Measurements from ENCODE around the gene NRCAM.

NRCAM gene

GRCh38 chr7:108144931-108145330, 311.3 kb downstream of the NRCAM start:
- ChIA-PET POLR2A (no interaction called here), CTCF (interaction anchor here (0.6 to 1.6 kb wide), 3 partner anchors 10 to 36 kb away, joined by 3 to 6 read pairs (median 4); no protein-coding TSS in a partner anchor)
- no peak for DNase-seq (ENCODE audit: extremely low spot score)
- no peak for TF ChIP-seq FOXA1 (IDR thresholded peaks at IDR 0.05)

GRCh38 chr7:108143658-108144420, 312.4 kb downstream of the NRCAM start:
- DNase-seq (ENCODE audit: extremely low spot score): no peak
- no peak for TF ChIP-seq LEF1 (IDR thresholded peaks at IDR 0.05; ENCODE audit: borderline replicate concordance)
- no peak for TF ChIP-seq FOXK2 (IDR thresholded peaks at IDR 0.05)
- CTCF ChIA-PET: no interaction called here
- POLR2A ChIA-PET: no interaction called here

GRCh38 chr7:108142675-108143259, 313.5 kb downstream of the NRCAM start:
- no peak for DNase-seq (ENCODE audit: extremely low spot score)
- POLR2A ChIA-PET: no interaction called here

GRCh38 chr7:108142180-108142579, 314.1 kb downstream of the NRCAM start:
- CTCF ChIA-PET: no interaction called here

More at GRCh38 chr7:108142675-108143259, 313.5 kb downstream of the NRCAM start:
- CTCF ChIA-PET: no interaction called here
- TF ChIP-seq LEF1 (IDR thresholded peaks at IDR 0.05; ENCODE audit: borderline replicate concordance) (no peak), SUZ12 (IDR thresholded peaks at IDR 0.05) (no peak), FOXM1 (IDR thresholded peaks at IDR 0.05; ENCODE audit: borderline replicate concordance) (no peak), SP1 (IDR thresholded peaks at IDR 0.05) (no peak), L3MBTL2 (conservative IDR thresholded peaks at IDR 0.05) (no peak)

GRCh38 chr7:108140671-108141070, 315.6 kb downstream of the NRCAM start:
- no peak for DNase-seq (ENCODE audit: extremely low spot score)
- TF ChIP-seq ZNF384 (IDR thresholded peaks at IDR 0.05): no peak
- no peak for TF ChIP-seq L3MBTL2 (conservative IDR thresholded peaks at IDR 0.05)
- no peak for TF ChIP-seq TARDBP (IDR thresholded peaks at IDR 0.05)
- no peak for TF ChIP-seq ARNT (IDR thresholded peaks at IDR 0.05)
- ChIA-PET POLR2A (no interaction called here), CTCF (no interaction called here)

More at GRCh38 chr7:108142180-108142579, 314.1 kb downstream of the NRCAM start:
- no peak for DNase-seq (ENCODE audit: extremely low spot score)
- TF ChIP-seq ELF4 (IDR thresholded peaks at IDR 0.05): no peak
- no peak for TF ChIP-seq HDGF (IDR thresholded peaks at IDR 0.05; ENCODE audit: borderline replicate concordance)
- TF ChIP-seq CTBP1 (IDR thresholded peaks at IDR 0.05; ENCODE audit: borderline replicate concordance): no peak
- no peak for TF ChIP-seq SP1 (IDR thresholded peaks at IDR 0.05)
- TF ChIP-seq PKNOX1 (IDR thresholded peaks at IDR 0.05): no peak
- POLR2A ChIA-PET: no interaction called here

- ChIA-PET CTCF (interaction anchor here (1.0 kb wide), 1 partner anchor 264 kb away, joined by 3 read pairs; no protein-coding TSS in a partner anchor), POLR2A (no interaction called here)
- no peak for DNase-seq (ENCODE audit: extremely low spot score)
- TF ChIP-seq NFRKB (IDR thresholded peaks at IDR 0.05): no peak
- TF ChIP-seq BHLHE40 (IDR thresholded peaks at IDR 0.05; ENCODE audit: borderline replicate concordance): no peak
- no peak for TF ChIP-seq SP1 (IDR thresholded peaks at IDR 0.05)
- TF ChIP-seq TARDBP (IDR thresholded peaks at IDR 0.05): no peak
- no peak for TF ChIP-seq CTBP1 (IDR thresholded peaks at IDR 0.05; ENCODE audit: borderline replicate concordance)
- TF ChIP-seq ZNF384 (IDR thresholded peaks at IDR 0.05): no peak
- no peak for TF ChIP-seq FOXA1 (IDR thresholded peaks at IDR 0.05)
- TF ChIP-seq ARNT (IDR thresholded peaks at IDR 0.05): no peak
- TF ChIP-seq FOXK2 (IDR thresholded peaks at IDR 0.05): no peak
- no peak for TF ChIP-seq HDGF (IDR thresholded peaks at IDR 0.05; ENCODE audit: borderline replicate concordance)
These were observed 317.3 kb downstream of the NRCAM start for GRCh38 chr7:108138911-108139310.

GRCh38 chr7:108137993-108138392, 318.2 kb downstream of the NRCAM start:
- TF ChIP-seq LEF1 (IDR thresholded peaks at IDR 0.05; ENCODE audit: borderline replicate concordance) (no peak), SP1 (IDR thresholded peaks at IDR 0.05) (no peak), FOXM1 (IDR thresholded peaks at IDR 0.05; ENCODE audit: borderline replicate concordance) (no peak), TARDBP (IDR thresholded peaks at IDR 0.05) (no peak), CTBP1 (IDR thresholded peaks at IDR 0.05; ENCODE audit: borderline replicate concordance) (no peak), BHLHE40 (IDR thresholded peaks at IDR 0.05; ENCODE audit: borderline replicate concordance) (no peak), NFRKB (IDR thresholded peaks at IDR 0.05) (no peak), ZNF384 (IDR thresholded peaks at IDR 0.05) (no peak), SUZ12 (IDR thresholded peaks at IDR 0.05) (no peak), PKNOX1 (IDR thresholded peaks at IDR 0.05) (no peak), L3MBTL2 (conservative IDR thresholded peaks at IDR 0.05) (no peak), FOXK2 (IDR thresholded peaks at IDR 0.05) (no peak), HDGF (IDR thresholded peaks at IDR 0.05; ENCODE audit: borderline replicate concordance) (no peak), ARNT (IDR thresholded peaks at IDR 0.05) (no peak)
- ChIA-PET CTCF (interaction anchor here (1.0 kb wide), 1 partner anchor 263 kb away, joined by 3 read pairs; no protein-coding TSS in a partner anchor), POLR2A (no interaction called here)
- no peak for DNase-seq (ENCODE audit: extremely low spot score)
